ENCODE results near the gene GABBR2. TPM values are rescaled to one million over a fixed set of nuclear protein-coding genes. Genes with fewer than 3 reads are reported as not detected.

Gene GABBR2
- polyA plus RNA-seq, 1 of the 3 experiments (the other 2 are of a cell fraction), result not detected

DNA sequence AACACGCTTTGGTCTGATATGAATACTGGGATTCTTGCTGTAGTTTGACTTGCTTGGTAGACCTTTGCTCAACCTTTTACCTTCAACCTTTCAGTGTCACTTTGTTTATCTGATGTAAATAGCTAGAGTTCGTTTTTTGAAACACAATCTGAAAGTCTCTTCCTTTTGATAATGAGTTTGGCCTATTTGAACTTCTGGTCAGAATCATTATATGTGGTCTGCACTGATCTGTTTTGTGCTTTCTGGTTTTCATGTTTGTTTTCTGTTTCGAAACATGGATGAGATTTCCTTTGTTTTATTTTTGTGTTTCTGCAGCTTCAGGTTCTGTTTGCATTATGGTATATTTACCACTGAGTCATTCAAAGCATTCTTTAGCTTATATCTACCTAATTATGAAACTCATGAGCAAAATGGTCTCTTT, 217.5 kb downstream of the GABBR2 start:
- H3F3A ChIP-seq (replicated peaks; ENCODE audit: insufficient read depth), result peaks cover 6% of the 10 kb centered on the region
- no peak overlapping the region for H3K9ac ChIP-seq
- H3K9me3 ChIP-seq, result no peaks in the 10 kb centered on the region
- H3K36me3 ChIP-seq (replicated peaks in 1 of 2; ENCODE audit: control insufficient read depth in 1 of 2, insufficient read depth in 2 of 2, low read length in 1 of 2), result no peaks in the 10 kb centered on the region
- 53% methylated on average over 3 of the region's 3 CpGs for WGBS (ENCODE audit: low lambda C conversion rate)
- 0 out of 2 replicates have a peak overlapping the region, but pooled peaks have one; percentile 9 for H2AFZ ChIP-seq (ENCODE audit: low read depth)
- H3K4me3 ChIP-seq (ENCODE audit: low read depth in 2 of 2, low read length in 1 of 2), result no peak overlapping the region
- ChIA-PET CTCF (no interaction called here), POLR2A (no interaction called here)
- no peaks in the 10 kb centered on the region for H3K27me3 ChIP-seq (ENCODE audit: insufficient read depth)
- no peaks in the 10 kb centered on the region for H3K79me2 ChIP-seq (ENCODE audit: insufficient read depth)
- H3K9me2 ChIP-seq, result no peaks in the 10 kb centered on the region
- no peaks in the 10 kb centered on the region for H4K20me1 ChIP-seq (ENCODE audit: insufficient read depth)
- DNase-seq, result no peak
- H3K4me2 ChIP-seq, result no peak overlapping the region
- H3K4me1 ChIP-seq (ENCODE audit: control insufficient read depth in 1 of 2, insufficient read depth in 2 of 2, low read depth in 1 of 2, low read length in 1 of 2), result 0 out of 4 replicates have a peak, but pooled peaks cover 0 to 8% of the 10 kb centered on the region in 2 experiments
- TF ChIP-seq GATA2 (CRISPR knock-in tag; IDR thresholded peaks at IDR 0.05) (no peak), REST (IDR thresholded peaks at IDR 0.05; ENCODE audit: low read depth, low read length) (no peak), CHD2 (IDR thresholded peaks at IDR 0.05; ENCODE audit: low read length, partially characterized antibody) (no peak), MEF2A (IDR thresholded peaks at IDR 0.05; ENCODE audit: borderline replicate concordance, low read depth) (no peak), FOSL2 (IDR thresholded peaks at IDR 0.05; ENCODE audit: borderline replicate concordance, low read depth) (no peak), RXRA (IDR thresholded peaks at IDR 0.05; ENCODE audit: borderline replicate concordance, low read depth) (no peak), USF2 (IDR thresholded peaks at IDR 0.05; ENCODE audit: borderline replicate concordance, low read depth, low read length) (no peak), JUND (IDR thresholded peaks at IDR 0.05) (no peak), ELF1 (IDR thresholded peaks at IDR 0.05) (no peak)
- TF ChIP-seq, protein P1, sequence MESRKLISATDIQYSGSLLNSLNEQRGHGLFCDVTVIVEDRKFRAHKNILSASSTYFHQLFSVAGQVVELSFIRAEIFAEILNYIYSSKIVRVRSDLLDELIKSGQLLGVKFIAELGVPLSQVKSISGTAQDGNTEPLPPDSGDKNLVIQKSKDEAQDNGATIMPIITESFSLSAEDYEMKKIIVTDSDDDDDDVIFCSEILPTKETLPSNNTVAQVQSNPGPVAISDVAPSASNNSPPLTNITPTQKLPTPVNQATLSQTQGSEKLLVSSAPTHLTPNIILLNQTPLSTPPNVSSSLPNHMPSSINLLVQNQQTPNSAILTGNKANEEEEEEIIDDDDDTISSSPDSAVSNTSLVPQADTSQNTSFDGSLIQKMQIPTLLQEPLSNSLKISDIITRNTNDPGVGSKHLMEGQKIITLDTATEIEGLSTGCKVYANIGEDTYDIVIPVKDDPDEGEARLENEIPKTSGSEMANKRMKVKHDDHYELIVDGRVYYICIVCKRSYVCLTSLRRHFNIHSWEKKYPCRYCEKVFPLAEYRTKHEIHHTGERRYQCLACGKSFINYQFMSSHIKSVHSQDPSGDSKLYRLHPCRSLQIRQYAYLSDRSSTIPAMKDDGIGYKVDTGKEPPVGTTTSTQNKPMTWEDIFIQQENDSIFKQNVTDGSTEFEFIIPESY (IDR thresholded peaks at IDR 0.05; ENCODE audit: borderline replicate concordance, low read depth), result no peak
- no peak overlapping the region for H3K27ac ChIP-seq (ENCODE audit: low read depth in 2 of 2, low read length in 1 of 2)
